HepG2 (cell line): ENCODE data around the gene FRMD6.

Experiments used
- ESRRA ChIP-seq: sonication (generic); formaldehyde crosslinking; IDR thresholded peaks from 2 replicates; pipeline ENCODE4 v1.5.1; 2020; ENCODE audit warnings: mild to moderate bottlenecking, low read depth, missing genetic modification reagents
- FLYWCH1 ChIP-seq: sonication (generic); formaldehyde crosslinking; IDR thresholded peaks from 2 replicates; pipeline ENCODE4 v1.8.1; 2023; ENCODE audit warnings: mild to moderate bottlenecking, missing genetic modification reagents
- HMGA1 ChIP-seq: sonication (generic); formaldehyde crosslinking; conservative IDR thresholded peaks from 2 replicates; pipeline ENCODE4 v1.4.0; 2020; ENCODE audit warnings: missing genetic modification reagents
- MYC ChIP-seq: sonication (generic); formaldehyde crosslinking; IDR thresholded peaks from 2 replicates; pipeline ENCODE4 v1.9.0; 2021; ENCODE audit warnings: missing genetic modification reagents, borderline replicate concordance
- POLR2AphosphoS5 ChIP-seq: IDR thresholded peaks from 2 replicates; pipeline ENCODE4 v1.6.1; 2012; ENCODE audit warnings: low read depth, low read length
- REST ChIP-seq, 2 experiments: IDR thresholded peaks; 2 replicates each; pipeline ENCODE4 v1.6.1; 2011 to 2012; ENCODE audit warnings: low read length in 2 of 2, borderline replicate concordance in 1 of 2, low read depth in 1 of 2, mild to moderate bottlenecking in 1 of 2, moderate library complexity in 1 of 2
- RFX5 ChIP-seq: IDR thresholded peaks from 2 replicates; pipeline ENCODE4 v1.6.1; 2011; ENCODE audit warnings: low read depth, low read length, improper control_type of control experiment
- SOX13 ChIP-seq, 3 experiments: fragments of 450-650 bp in 1 of 3; sonication (generic) in 1 of 3; formaldehyde crosslinking in 1 of 3; IDR thresholded peaks in 2 of 3; conservative IDR thresholded peaks in 1 of 3; 2 replicates each; pipeline versions ENCODE4 v1.5.0 to v1.6.1; 2016 to 2020; ENCODE audit warnings: antibody characterized with exemption in 1 of 3, mild to moderate bottlenecking in 1 of 3, missing compliant biosample characterization in 1 of 3, missing genetic modification reagents in 1 of 3, moderate library complexity in 1 of 3
- SYNCRIP ChIP-seq: fragments of 200-400 bp; formaldehyde crosslinking; IDR thresholded peaks from 2 replicates; pipeline ENCODE4 v1.6.1; 2018; ENCODE audit warnings: mild to moderate bottlenecking, low read depth, low read length; ENCODE audit not compliant: insufficient read depth
- TFAP4 ChIP-seq: sonication (generic); IDR thresholded peaks from 2 replicates; pipeline ENCODE4 v1.6.1; 2016; ENCODE audit warnings: low read depth, borderline replicate concordance
- ZFP36L1 ChIP-seq: sonication (generic); formaldehyde crosslinking; IDR thresholded peaks from 2 replicates; pipeline ENCODE4 v1.8.0; 2022; ENCODE audit warnings: mild to moderate bottlenecking, missing genetic modification reagents, moderate library complexity
- ZNF232 ChIP-seq: sonication (generic); formaldehyde crosslinking; IDR thresholded peaks from 2 replicates; pipeline ENCODE4 v1.4.0; 2020; ENCODE audit warnings: missing genetic modification reagents, borderline replicate concordance

GRCh38 chr14:51610771-51611170, 40.9 kb upstream of the FRMD6 start:
- TF ChIP-seq ESRRA (CRISPR knock-in tag) (no peak), REST (IDR thresholded peaks at IDR 0.05; ENCODE audit: borderline replicate concordance in 1 of 2, low read depth in 1 of 2, low read length in 2 of 2) (no peak), TFAP4 (no peak), HMGA1 (CRISPR knock-in tag) (no peak), FLYWCH1 (no peak), POLR2AphosphoS5 (no peak), RFX5 (no peak), ZNF232 (CRISPR knock-in tag) (no peak), MYC (CRISPR knock-in tag) (no peak), SOX13 (IDR thresholded peaks at IDR 0.05) (no peak), SOX13 (CRISPR knock-in tag; conservative IDR thresholded peaks at IDR 0.05 in 1 of 2, IDR thresholded peaks at IDR 0.05 in 1 of 2) (no peak), SYNCRIP (no peak), ZFP36L1 (CRISPR knock-in tag) (no peak)
